Activated CD4-positive, alpha-beta T cell treated with anti-CD3 and anti-CD28 coated beads, Interleukin-2, amount 50 U/mL, for 1 hour (primary cell): ENCODE data around the gene CYP2E1.
"Not testable (repeated sequence)": the region's sequence is repeated elsewhere in the genome, so short reads cannot be mapped to it uniquely, and the experiment has no call there.

Experiments used
- DNase-seq: peaks from one replicate; pipeline ENCODE4 v3.0.0-alpha.2; 2020

Gene CYP2E1

DNA sequence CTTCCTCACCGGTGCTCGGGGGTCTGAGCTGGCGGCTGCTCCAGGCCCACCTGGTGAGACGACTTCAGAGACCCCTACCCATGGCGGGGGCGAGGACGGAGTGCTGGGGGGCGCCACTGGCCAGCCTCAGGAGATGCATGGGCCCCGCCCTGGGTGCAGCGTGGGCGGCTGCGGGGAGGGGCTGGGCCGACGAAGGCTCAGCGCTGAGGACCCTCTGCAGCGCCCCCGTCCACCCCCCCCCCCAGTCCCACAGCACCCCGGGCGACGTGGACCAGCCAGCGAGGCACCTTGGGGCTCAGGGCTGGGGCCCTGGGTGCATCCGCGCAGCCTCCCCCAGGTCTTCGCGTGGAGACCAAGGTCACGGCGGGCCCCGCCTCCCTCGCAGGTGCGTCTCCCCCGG lies 49.9 kb downstream of the CYP2E1 start:
- not testable (repeated sequence) for DNase-seq
